ENCODE data around the gene OSBPL6. TPM values are rescaled to one million over a fixed set of nuclear protein-coding genes. Genes with fewer than 3 reads are reported as not detected.
A peak's percentile ranks its signal among the peaks of the same experiment; 100 is the strongest.

Gene OSBPL6
- total RNA-seq, 1 donor from 2014 or later: 6.9 TPM

DNA sequence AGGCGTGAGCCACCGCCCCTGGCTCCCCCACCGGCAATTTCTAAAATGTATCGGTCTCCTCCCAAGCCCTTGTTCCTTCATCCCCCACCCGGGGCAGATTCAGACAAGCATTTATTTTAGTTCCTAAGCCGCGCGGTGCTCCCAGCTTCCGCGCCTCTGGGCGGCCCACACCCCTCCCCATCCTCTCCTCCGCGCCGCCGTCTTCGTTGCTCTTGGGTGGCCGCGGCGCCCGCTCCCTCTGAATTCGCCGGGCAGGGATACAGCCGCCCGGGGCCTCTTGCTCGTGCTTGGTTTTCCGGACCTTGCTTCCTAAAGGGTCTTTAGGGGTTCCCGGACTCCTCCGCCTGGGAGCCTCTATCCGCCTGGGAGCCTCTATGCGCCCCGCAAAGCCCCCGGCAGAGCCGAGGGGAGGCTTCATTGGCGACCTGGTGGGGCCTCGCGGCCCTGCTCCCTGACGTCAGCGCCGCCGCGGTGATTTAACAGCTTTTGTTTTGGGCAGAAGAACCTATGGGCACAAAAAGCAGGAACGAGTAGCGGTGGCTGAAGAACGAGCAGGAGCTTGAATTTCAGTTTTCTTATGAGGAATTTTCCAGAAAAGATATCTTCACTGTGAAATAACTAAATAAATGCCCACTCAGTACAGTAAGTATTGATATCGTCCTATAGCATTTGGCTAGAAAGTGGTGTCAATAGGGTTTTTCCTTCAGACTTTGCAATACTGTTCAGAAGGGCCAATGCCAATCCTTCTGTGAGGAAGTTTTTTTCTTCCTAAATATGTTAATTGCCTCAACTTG lies 219.4 kb downstream of the OSBPL6 start:
- Mint-ChIP-seq H3K4me1 (ENCODE audit: unreplicated experiment) (peaks cover 13% of the 10 kb centered on the region), H3K36me3 (no peaks in the 10 kb centered on the region), H3K9me3 (no peaks in the 10 kb centered on the region), H3K27ac (peak overlapping the region; percentile 90), H3K4me3 (peak overlapping the region; percentile 91), H3K27me3 (peaks cover 7% of the 10 kb centered on the region)
- TF ChIP-seq, protein P1, sequence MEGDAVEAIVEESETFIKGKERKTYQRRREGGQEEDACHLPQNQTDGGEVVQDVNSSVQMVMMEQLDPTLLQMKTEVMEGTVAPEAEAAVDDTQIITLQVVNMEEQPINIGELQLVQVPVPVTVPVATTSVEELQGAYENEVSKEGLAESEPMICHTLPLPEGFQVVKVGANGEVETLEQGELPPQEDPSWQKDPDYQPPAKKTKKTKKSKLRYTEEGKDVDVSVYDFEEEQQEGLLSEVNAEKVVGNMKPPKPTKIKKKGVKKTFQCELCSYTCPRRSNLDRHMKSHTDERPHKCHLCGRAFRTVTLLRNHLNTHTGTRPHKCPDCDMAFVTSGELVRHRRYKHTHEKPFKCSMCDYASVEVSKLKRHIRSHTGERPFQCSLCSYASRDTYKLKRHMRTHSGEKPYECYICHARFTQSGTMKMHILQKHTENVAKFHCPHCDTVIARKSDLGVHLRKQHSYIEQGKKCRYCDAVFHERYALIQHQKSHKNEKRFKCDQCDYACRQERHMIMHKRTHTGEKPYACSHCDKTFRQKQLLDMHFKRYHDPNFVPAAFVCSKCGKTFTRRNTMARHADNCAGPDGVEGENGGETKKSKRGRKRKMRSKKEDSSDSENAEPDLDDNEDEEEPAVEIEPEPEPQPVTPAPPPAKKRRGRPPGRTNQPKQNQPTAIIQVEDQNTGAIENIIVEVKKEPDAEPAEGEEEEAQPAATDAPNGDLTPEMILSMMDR (conservative IDR thresholded peaks at IDR 0.05): no peak
- DNase-seq (ENCODE audit: extremely low spot score, unreplicated experiment): peak; percentile 79

DNA sequence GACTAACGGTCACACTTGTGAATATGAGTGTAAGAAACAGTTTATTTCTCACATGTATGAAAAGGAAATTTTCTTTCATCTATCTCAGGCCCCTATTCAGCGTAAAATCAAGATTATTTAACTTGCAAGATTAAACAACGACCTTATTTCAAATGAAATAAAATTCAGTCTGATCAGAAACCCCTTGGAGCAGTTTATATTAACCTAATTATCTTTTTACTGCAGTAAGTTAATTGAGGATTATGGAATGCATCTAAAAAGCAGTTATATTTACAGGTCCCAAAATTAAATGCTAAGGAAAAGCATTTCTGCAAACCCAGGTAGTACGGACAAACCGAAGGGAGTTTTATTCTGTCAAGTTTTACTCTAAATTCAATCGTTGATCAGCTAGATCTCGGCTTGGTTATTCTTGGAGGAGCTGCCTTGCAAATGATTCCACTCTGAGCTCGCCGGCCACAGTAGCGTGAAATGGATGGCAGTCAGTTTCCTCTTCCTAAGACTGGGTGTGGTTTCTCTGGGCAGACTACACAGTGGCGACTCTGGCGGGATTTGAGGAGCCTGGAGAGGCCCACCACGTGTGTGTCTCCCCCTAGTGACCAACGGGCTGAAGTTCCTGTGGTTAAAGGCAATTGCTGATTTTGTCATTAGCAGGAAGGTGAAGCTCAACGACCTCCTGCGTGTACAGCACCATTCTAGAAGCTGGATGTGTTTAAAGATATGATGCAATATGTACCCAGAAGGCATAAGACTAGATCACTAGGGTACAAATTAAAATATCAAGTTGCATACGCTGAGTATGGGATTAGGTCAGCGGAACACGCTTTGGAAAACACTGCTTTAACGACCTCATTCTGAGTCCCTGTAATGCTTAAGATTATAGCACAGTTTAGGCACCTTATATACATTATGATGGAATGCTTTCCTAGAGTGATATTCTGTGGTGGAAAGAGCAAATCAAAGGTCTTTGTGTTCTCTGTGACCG lies 220.2 kb downstream of the OSBPL6 start:
- peak overlapping the region; percentile 90 for H3K27ac Mint-ChIP-seq
- TF ChIP-seq, protein P1 (conservative IDR thresholded peaks at IDR 0.05): peak; percentile 93
- H3K4me1 Mint-ChIP-seq (ENCODE audit: unreplicated experiment): peaks cover 13% of the 10 kb centered on the region
- H3K9me3 Mint-ChIP-seq: no peaks in the 10 kb centered on the region
- DNase-seq (ENCODE audit: extremely low spot score, unreplicated experiment): peak; percentile 89
- H3K4me3 Mint-ChIP-seq: peak overlapping the region; percentile 91
- H3K27me3 Mint-ChIP-seq: peaks cover 7% of the 10 kb centered on the region
- H3K36me3 Mint-ChIP-seq: no peaks in the 10 kb centered on the region

DNA sequence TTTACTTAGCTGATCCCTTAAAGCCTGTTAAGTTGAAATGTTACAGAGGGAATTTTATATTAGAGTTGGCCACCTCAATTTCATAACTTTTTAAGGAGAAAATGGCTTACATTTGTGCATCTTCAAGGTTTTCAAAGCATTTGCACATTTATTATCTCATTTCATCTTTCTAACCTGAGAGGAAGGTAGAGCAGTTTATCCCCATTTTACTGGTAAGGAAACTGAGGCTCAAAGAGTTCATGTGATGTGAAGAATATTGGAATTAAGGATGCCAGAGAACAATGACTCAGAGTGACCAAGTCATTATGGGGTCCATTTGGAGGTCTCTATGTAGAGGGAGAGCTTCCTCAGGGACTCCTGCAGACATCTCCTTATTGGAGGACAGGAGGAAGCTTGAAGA lies 221.7 kb downstream of the OSBPL6 start:
- Mint-ChIP-seq H3K27me3 (peaks cover 7% of the 10 kb centered on the region), H3K4me3 (no peak overlapping the region)
- TF ChIP-seq, protein P1 (conservative IDR thresholded peaks at IDR 0.05): no peak

DNA sequence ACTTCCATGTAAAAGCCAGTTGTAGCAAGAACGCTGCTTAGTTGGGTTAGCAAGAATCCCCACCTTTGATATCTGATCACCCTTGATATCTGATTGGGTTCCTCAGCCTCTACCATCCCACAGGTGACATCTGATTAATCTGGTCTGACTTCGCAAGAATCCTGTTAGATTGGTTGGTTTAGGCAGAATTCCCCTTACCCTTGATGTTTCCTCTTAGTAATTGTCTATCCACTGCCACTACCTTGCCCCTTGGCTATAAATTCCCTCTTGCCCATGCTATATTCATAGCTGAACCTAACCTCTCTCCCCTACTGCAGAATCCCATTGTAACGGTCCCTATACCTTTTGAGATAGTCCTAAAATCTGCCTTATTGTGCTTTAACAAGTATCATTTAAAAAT lies 223.6 kb downstream of the OSBPL6 start:
- Mint-ChIP-seq H3K27me3 (peaks cover 7% of the 10 kb centered on the region), H3K4me3 (no peak overlapping the region), H3K36me3 (peaks cover 9% of the 10 kb centered on the region), H3K9me3 (no peaks in the 10 kb centered on the region), H3K27ac (no peak overlapping the region), H3K4me1 (ENCODE audit: unreplicated experiment) (peaks cover 13% of the 10 kb centered on the region)
- TF ChIP-seq, protein P1 (conservative IDR thresholded peaks at IDR 0.05): no peak
- DNase-seq (ENCODE audit: extremely low spot score, unreplicated experiment): no peak

More for the DNA sequence above, 221.7 kb downstream of the OSBPL6 start:
- H3K9me3 Mint-ChIP-seq: no peaks in the 10 kb centered on the region
- H3K36me3 Mint-ChIP-seq: peaks cover 4% of the 10 kb centered on the region
- H3K27ac Mint-ChIP-seq: no peak overlapping the region
- peaks cover 13% of the 10 kb centered on the region for H3K4me1 Mint-ChIP-seq (ENCODE audit: unreplicated experiment)
- no peak for DNase-seq (ENCODE audit: extremely low spot score, unreplicated experiment)

DNA sequence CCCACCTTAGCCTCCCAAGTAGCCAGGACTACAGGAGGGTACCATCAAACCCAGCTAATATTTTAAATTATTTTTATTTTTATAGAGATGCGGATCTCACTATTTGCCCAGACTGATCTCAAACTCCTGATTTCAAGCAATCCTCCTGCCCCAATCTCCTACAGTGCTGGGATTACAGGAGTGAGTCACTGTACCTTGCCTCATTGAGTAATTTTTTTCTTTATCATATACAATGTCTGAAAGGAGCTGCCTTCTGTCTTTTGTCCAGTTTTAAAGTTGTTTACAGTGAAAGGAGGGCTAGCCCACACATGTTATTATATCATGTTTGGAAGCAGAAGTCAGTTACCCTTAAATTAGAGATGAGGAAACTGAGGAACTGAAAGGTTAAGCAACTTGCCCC lies 224.1 kb downstream of the OSBPL6 start:
- H3K4me3 Mint-ChIP-seq: no peak overlapping the region
- TF ChIP-seq, protein P1 (conservative IDR thresholded peaks at IDR 0.05): no peak
- H3K4me1 Mint-ChIP-seq (ENCODE audit: unreplicated experiment): peaks cover 13% of the 10 kb centered on the region
- H3K27ac Mint-ChIP-seq: no peak overlapping the region
- peaks cover 7% of the 10 kb centered on the region for H3K27me3 Mint-ChIP-seq
- peaks cover 9% of the 10 kb centered on the region for H3K36me3 Mint-ChIP-seq
- DNase-seq (ENCODE audit: extremely low spot score, unreplicated experiment): no peak
- no peaks in the 10 kb centered on the region for H3K9me3 Mint-ChIP-seq
